Measurements from ENCODE around the gene IL17REL. TPM values are rescaled to one million over a fixed set of nuclear protein-coding genes. Genes with fewer than 3 reads are reported as not detected.

IL17REL gene
- total and polyA plus RNA-seq, 2 of the 13 experiments (the other 11 are each of a cell fraction or from before 2014, with no cell fraction given), result not detected

- TF ChIP-seq, protein P1, sequence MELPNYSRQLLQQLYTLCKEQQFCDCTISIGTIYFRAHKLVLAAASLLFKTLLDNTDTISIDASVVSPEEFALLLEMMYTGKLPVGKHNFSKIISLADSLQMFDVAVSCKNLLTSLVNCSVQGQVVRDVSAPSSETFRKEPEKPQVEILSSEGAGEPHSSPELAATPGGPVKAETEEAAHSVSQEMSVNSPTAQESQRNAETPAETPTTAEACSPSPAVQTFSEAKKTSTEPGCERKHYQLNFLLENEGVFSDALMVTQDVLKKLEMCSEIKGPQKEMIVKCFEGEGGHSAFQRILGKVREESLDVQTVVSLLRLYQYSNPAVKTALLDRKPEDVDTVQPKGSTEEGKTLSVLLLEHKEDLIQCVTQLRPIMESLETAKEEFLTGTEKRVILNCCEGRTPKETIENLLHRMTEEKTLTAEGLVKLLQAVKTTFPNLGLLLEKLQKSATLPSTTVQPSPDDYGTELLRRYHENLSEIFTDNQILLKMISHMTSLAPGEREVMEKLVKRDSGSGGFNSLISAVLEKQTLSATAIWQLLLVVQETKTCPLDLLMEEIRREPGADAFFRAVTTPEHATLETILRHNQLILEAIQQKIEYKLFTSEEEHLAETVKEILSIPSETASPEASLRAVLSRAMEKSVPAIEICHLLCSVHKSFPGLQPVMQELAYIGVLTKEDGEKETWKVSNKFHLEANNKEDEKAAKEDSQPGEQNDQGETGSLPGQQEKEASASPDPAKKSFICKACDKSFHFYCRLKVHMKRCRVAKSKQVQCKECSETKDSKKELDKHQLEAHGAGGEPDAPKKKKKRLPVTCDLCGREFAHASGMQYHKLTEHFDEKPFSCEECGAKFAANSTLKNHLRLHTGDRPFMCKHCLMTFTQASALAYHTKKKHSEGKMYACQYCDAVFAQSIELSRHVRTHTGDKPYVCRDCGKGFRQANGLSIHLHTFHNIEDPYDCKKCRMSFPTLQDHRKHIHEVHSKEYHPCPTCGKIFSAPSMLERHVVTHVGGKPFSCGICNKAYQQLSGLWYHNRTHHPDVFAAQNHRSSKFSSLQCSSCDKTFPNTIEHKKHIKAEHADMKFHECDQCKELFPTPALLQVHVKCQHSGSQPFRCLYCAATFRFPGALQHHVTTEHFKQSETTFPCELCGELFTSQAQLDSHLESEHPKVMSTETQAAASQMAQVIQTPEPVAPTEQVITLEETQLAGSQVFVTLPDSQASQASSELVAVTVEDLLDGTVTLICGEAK (IDR thresholded peaks at IDR 0.05), result no peak
- TF ChIP-seq, protein P1 (CRISPR knock-in tag; IDR thresholded peaks at IDR 0.05), result no peak
- peak; percentile 79; the same call in 1 of the 2 replicates for TF ChIP-seq ZNF788 (CRISPR knock-in tag; IDR thresholded peaks at IDR 0.05; ENCODE audit: borderline replicate concordance)
- TF ChIP-seq, protein P2, sequence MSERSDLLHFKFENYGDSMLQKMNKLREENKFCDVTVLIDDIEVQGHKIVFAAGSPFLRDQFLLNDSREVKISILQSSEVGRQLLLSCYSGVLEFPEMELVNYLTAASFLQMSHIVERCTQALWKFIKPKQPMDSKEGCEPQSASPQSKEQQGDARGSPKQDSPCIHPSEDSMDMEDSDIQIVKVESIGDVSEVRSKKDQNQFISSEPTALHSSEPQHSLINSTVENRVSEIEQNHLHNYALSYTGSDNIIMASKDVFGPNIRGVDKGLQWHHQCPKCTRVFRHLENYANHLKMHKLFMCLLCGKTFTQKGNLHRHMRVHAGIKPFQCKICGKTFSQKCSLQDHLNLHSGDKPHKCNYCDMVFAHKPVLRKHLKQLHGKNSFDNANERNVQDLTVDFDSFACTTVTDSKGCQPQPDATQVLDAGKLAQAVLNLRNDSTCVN (CRISPR knock-in tag; IDR thresholded peaks at IDR 0.05; ENCODE audit: borderline replicate concordance), result 0 out of 2 replicates have a peak, but pooled peaks have one; percentile 31
- peak; percentile 42; the same call in 1 of the 2 replicates for TF ChIP-seq ZNF646 (CRISPR knock-in tag; IDR thresholded peaks at IDR 0.05)
- TF ChIP-seq HOXA5 (CRISPR knock-in tag; IDR thresholded peaks at IDR 0.05), result no peak
- peak; percentile 52 for TF ChIP-seq TEAD3 (CRISPR knock-in tag; optimal IDR thresholded peaks at IDR 0.05; ENCODE audit: borderline replicate concordance)
- 0 out of 2 replicates have a peak, but pooled peaks have one; percentile 39 for TF ChIP-seq SALL2 (CRISPR knock-in tag; IDR thresholded peaks at IDR 0.05)
- TF ChIP-seq ZFP36 (IDR thresholded peaks at IDR 0.05; ENCODE audit: borderline replicate concordance, low read depth, low read length, partially characterized antibody), result no peak
- no peak for TF ChIP-seq HMG20B (CRISPR knock-in tag; conservative IDR thresholded peaks at IDR 0.05)
Measured at GRCh38 chr22:49951000-49951677, 61.4 kb downstream of the IL17REL start (continued).

Measured in HepG2 (cell line).